ENCODE results near the gene DIS3L2.

The DIS3L2 gene

DNA sequence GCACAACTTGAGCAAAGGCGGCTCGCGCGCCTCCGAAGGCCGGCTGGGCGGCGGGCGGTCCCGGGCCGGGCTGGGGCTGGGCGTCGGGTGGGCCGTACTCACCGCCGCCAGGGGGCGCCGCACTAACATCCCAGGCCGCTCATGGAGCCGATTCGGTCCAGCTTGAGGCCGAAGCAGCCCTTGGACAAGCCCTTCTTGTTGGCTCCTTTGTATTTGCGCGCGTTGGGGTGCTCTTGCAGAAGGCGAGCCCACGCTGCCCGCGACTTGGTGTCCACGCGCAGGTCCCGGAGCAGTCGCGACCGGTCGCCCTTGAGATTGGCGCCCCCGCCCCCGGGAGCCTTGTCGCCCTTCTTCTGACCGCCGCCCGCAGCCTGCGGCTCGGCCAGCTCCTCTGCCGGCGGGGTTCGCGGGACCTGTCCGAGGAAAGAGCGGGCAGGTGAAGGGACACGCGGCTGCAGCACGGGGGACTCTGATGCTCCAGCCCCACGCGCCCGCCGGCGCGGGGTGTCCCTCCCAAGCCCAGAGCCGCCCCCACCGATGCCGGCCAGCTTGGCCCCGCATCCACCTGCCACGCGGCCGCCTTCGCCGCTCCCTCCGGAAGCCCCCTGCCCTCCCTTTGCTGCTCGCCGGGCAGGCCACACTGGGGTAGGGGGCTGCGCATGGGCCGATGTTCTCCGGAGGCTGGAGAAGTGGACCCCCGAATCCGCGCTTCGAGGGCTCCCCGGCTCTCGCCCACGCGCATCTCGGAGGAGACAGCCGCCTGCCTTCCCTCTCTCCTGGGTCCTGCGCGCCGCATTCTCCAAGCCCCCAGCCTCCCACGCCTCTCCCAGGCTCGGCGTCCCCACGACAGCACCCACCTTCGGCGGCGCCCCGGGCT, 36.0 kb upstream of the DIS3L2 start:
- Histone ChIP-seq H3K9me3 (ENCODE audit: control insufficient read depth, insufficient read depth, low read length) (no peaks in the 10 kb centered on the region), H3K9ac (ENCODE audit: low read depth, low read length) (peak overlapping the region; percentile 63; the same call in 1 of the 2 replicates), H3K4me1 (ENCODE audit: insufficient read depth, low read length) (no peaks in the 10 kb centered on the region), H3K36me3 (ENCODE audit: insufficient read depth, low read length) (no peaks in the 10 kb centered on the region)

DNA sequence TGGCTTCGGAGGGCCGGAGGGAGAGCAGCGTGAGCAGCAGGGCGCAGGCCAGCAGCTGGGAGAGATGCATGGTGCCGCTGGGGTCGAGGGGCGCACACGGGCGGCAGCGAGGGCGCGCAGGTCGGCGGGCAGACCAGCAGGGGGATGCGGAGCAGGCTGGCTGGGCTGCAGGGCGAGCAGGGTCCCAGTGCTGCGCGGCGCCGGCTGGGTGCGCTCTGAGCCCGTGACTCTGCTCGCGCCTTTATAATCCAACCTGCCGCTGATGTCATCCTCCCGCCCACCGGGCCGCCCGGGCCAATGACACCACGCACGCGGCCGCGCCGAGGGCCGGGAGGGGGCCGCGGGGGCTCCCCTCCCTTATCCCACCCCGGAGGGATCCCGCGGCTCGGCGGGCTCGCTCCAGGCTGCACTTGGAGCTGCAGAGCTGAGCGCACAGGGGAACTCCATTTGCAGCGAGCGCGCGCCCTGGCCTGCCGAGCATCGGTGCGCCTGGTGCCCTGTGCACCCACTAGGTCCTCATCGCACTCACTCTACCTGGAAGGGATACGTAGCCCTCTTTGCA, 35.3 kb upstream of the DIS3L2 start, which contains the start of gene NPPC:
NPPC (minus strand) TSS at position 217 of the 562 bp plus-strand sequence; CDS start at position 70, 147 bp downstream.
- Histone ChIP-seq H3K36me3 (ENCODE audit: insufficient read depth, low read length) (no peaks in the 10 kb centered on the region), H3K9ac (ENCODE audit: low read depth, low read length) (peak within 1 kb of the TSS; percentile 63; the same call in 1 of the 2 replicates), H3K4me1 (ENCODE audit: insufficient read depth, low read length) (no peaks in the 10 kb centered on the region), H3K9me3 (ENCODE audit: control insufficient read depth, insufficient read depth, low read length) (no peaks in the 10 kb centered on the region)

DNA sequence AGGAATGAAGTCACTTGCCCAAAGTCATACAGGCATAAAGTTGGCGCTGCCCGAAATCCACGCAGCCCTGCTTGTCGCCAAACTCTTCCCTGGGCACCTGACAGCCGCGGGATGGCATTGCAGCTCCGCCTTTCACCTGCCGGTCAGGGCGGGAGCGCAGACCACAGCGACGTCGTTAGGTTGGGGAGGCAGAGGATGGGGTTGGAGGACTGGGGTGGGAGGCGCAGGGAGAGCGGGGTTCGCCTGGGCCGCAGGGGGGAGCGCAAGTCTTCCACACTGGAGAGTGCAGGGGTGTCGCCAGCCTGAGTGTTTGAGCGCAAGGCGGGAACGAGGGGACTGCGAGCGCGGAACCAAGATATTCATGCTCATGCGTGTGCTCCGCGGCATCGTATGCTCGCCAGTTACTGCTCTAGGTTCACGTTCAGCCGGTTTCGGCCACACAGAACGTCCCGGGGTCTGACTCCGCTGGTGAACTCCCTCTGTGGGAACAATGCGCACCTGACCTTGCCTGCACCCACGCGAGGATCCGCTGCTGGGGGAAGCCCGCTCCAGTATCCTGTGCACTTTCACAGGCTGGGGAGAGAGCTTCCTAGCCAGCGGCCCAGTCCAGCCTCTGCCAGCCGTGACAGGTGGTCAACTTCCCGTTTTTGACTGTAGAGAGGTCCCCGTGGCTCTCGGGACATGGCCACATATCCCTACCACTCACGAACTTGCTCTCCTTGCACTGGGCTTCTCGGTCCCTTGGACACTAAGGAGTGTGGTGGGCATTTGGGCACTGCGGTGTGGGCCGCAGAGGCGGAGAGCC, 34.5 kb upstream of the DIS3L2 start:
- Histone ChIP-seq H3K36me3 (ENCODE audit: insufficient read depth, low read length) (no peaks in the 10 kb centered on the region), H3K4me1 (ENCODE audit: insufficient read depth, low read length) (no peaks in the 10 kb centered on the region), H3K9ac (ENCODE audit: low read depth, low read length) (peak overlapping the region; percentile 63; the same call in 1 of the 2 replicates), H3K9me3 (ENCODE audit: control insufficient read depth, insufficient read depth, low read length) (no peaks in the 10 kb centered on the region)

DNA sequence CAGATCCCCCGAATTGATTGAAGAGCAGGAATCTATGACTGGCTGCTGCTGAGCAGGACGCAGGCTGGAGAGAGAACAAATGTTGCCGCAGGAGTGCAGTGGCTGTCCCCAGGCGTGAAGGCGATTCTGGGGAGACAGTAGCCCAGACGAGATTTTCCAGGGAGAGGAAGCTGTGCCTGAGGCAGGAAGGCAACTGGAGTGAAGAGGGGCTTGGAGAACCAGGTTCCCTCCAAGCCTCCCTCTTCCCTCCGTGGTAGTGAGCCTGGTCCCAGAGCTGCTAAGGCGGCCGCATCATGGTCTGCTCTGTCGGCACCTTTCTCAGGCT, 34.0 kb upstream of the DIS3L2 start:
- Histone ChIP-seq H3K36me3 (ENCODE audit: insufficient read depth, low read length) (no peaks in the 10 kb centered on the region), H3K9me3 (ENCODE audit: control insufficient read depth, insufficient read depth, low read length) (no peaks in the 10 kb centered on the region), H3K4me1 (ENCODE audit: insufficient read depth, low read length) (no peaks in the 10 kb centered on the region)

DNA sequence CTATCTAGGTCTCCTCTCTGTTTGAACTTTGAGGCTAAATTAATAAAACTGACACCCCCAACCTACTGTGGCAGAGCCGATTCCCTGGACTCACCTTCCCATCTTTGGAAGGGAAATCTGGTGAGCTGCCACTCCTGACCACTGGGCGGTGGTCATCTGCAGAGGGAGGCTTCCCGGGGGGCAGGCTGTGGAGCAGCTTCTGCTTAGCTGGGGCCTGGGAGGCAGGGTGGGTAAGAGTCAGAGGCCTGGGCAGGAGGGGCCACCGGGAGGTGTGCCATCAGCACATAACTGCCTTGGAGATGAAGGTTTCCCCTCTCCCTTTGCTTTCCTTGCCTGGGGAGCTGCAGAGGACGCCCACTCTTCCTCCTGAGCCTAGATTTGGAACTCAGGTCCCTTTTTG, 33.0 kb upstream of the DIS3L2 start:
- Histone ChIP-seq H3K36me3 (ENCODE audit: insufficient read depth, low read length) (no peaks in the 10 kb centered on the region), H3K9ac (ENCODE audit: low read depth, low read length) (no peak overlapping the region)

More for the DNA sequence above, 34.0 kb upstream of the DIS3L2 start:
- no peak overlapping the region; the same call in 1 of the 2 replicates for H3K9ac ChIP-seq (ENCODE audit: low read depth, low read length)

DNA sequence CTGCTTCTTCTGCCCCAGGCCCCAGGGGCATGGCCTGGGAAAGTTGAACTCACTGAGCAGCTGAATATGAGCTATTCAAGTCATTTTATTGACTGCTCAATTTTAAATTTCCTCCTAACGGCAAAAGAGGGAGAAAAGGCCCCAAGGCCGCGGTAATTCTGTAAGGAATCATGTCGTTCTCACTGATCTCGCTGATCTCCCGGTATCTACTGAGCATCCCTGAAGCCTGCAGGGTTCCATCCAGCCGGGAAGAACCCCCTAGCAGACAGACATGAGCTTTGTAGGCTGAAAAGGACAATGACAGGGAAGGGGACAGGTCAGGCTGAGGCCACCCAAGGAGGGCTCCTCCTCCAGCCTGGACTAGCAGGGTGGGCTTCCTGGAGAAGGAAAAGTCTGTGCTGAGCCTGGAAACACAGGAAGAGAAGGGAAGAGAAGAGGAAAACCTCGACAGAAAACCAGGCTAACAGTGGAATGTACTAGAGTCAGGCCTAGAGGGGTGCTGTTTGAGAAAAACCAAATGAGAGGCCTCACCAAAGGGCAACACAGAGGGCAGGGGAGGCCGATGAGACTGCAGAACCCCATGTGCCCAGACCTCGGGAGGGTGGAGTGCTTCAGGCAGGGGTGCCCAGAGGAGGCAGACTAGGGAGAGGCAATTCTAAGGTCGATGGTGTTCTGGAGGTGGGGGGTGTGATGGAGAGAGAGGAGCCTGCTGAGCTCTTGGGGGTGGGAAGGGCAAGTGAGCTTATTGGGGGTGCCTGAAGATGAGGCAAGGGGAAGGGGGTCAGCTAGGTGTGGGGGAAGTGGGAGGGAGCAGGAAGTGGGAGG, 32.4 kb upstream of the DIS3L2 start:
- Histone ChIP-seq H3K36me3 (ENCODE audit: insufficient read depth, low read length) (no peaks in the 10 kb centered on the region), H3K9me3 (ENCODE audit: control insufficient read depth, insufficient read depth, low read length) (no peaks in the 10 kb centered on the region), H3K9ac (ENCODE audit: low read depth, low read length) (no peak overlapping the region), H3K4me1 (ENCODE audit: insufficient read depth, low read length) (no peaks in the 10 kb centered on the region)

More for the DNA sequence above, 33.0 kb upstream of the DIS3L2 start:
- Histone ChIP-seq H3K4me1 (ENCODE audit: insufficient read depth, low read length) (no peaks in the 10 kb centered on the region), H3K9me3 (ENCODE audit: control insufficient read depth, insufficient read depth, low read length) (no peaks in the 10 kb centered on the region)

DNA sequence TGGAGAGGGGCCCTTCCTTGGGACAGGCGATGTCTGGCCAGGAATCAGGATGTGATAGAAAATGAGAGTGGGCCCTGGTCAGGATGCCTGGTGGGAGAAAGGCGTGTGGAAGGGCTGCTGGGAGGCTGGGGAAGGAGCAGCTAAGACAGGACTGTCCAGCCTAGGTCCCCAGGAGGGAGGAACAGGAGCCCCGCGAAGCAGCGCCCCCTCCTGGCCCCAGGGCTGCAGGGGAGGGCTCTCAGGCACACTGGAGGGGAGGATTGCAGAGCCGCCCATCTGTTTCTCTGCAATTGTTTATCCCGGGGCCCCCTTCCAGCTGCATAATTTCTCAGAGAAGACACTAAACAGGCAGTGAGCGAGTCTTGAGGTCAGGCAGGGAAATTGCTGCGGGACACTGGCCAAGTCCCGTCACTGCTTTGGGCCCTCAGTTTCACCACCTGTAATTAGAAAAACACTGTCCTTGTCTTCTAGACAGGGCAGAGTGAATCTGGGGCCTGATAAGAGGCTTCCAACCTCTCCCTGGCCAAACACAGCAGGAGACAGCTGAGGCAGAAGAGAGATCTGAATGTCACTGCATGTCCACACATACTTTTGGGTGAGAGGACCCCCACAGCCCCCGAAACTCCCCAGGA, 31.4 kb upstream of the DIS3L2 start:
- Histone ChIP-seq H3K9ac (ENCODE audit: low read depth, low read length) (no peak overlapping the region), H3K36me3 (ENCODE audit: insufficient read depth, low read length) (no peaks in the 10 kb centered on the region), H3K9me3 (ENCODE audit: control insufficient read depth, insufficient read depth, low read length) (no peaks in the 10 kb centered on the region), H3K4me1 (ENCODE audit: insufficient read depth, low read length) (no peaks in the 10 kb centered on the region)

DNA sequence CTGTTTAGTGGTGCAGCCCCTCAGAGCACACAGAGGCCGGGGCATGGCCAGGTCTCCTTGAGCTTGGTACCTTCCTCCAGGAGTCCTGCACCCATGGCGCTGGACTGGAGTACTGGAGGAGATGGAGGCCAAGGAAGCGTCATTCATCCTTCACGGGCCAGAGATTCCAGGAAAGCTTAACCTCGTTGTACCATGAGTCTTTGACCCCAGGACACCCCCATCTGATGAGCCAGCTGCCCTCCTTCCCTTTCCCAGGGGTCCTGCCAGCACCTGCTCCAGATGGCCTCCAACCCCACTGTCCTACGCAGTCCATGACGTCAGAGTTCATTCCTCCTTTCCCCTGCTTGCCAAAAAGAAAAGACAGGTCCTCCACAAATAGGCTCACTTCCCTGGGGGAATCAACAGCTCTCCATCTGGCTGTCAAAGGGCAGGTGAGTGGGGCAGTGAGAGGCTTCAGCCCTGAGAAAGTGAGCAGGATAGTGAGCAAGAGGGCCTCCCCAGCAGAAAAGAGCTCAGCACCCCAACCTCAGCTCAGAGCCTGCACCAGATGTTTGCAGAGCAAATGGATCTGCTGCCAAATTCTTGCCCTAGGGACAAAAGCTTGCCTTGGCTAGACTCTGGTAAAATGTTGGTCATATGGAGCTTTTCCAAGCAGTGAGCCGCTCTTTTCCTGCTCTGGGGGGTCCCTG, 30.8 kb upstream of the DIS3L2 start:
- H3K9ac ChIP-seq (ENCODE audit: low read depth, low read length), result no peak overlapping the region
- H3K9me3 ChIP-seq (ENCODE audit: control insufficient read depth, insufficient read depth, low read length), result no peaks in the 10 kb centered on the region
- no peaks in the 10 kb centered on the region for H3K4me1 ChIP-seq (ENCODE audit: insufficient read depth, low read length)
- H3K36me3 ChIP-seq (ENCODE audit: insufficient read depth, low read length), result no peaks in the 10 kb centered on the region

DNA sequence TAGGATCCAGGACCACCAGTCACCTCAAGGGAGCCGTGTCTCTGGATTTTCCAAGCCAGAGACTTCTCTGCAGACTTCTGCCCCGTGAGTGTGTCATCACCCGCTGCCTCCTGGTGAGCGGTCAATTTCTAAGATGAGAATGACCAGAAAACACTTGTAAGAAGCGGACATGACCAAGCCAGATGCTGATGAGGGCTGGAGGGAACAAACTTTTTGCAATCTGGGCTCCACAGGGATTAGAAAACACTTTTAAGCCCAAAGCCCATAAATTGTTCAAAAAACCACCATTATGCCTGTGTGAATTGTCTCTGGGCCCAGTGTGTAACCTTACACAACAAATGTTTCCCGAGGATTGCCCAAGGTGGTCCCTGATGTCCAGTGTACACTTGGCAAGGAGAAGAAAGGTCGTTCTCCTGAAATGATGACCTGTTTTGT, 30.0 kb upstream of the DIS3L2 start:
- H3K36me3 ChIP-seq (ENCODE audit: insufficient read depth, low read length), result no peaks in the 10 kb centered on the region
- no peaks in the 10 kb centered on the region for H3K4me1 ChIP-seq (ENCODE audit: insufficient read depth, low read length)

DNA sequence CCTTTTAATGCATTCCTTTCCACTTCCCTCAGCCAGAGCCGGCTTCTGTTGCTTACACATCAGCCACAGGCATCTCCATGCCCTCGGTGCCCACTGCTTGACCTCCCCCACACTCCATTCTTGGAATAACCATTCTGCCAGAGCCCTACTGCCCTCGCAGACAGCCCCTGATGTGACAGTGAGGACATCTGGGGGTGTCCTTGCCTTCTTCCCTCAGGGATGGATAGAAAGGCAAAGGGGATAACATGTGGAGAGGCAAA, 28.9 kb upstream of the DIS3L2 start:
- Histone ChIP-seq H3K36me3 (ENCODE audit: insufficient read depth, low read length) (no peaks in the 10 kb centered on the region), H3K4me1 (ENCODE audit: insufficient read depth, low read length) (no peaks in the 10 kb centered on the region), H3K9ac (ENCODE audit: low read depth, low read length) (no peak overlapping the region), H3K9me3 (ENCODE audit: control insufficient read depth, insufficient read depth, low read length) (no peaks in the 10 kb centered on the region)

More for the DNA sequence above, 30.0 kb upstream of the DIS3L2 start:
- Histone ChIP-seq H3K9ac (ENCODE audit: low read depth, low read length) (no peak overlapping the region), H3K9me3 (ENCODE audit: control insufficient read depth, insufficient read depth, low read length) (no peaks in the 10 kb centered on the region)

DNA sequence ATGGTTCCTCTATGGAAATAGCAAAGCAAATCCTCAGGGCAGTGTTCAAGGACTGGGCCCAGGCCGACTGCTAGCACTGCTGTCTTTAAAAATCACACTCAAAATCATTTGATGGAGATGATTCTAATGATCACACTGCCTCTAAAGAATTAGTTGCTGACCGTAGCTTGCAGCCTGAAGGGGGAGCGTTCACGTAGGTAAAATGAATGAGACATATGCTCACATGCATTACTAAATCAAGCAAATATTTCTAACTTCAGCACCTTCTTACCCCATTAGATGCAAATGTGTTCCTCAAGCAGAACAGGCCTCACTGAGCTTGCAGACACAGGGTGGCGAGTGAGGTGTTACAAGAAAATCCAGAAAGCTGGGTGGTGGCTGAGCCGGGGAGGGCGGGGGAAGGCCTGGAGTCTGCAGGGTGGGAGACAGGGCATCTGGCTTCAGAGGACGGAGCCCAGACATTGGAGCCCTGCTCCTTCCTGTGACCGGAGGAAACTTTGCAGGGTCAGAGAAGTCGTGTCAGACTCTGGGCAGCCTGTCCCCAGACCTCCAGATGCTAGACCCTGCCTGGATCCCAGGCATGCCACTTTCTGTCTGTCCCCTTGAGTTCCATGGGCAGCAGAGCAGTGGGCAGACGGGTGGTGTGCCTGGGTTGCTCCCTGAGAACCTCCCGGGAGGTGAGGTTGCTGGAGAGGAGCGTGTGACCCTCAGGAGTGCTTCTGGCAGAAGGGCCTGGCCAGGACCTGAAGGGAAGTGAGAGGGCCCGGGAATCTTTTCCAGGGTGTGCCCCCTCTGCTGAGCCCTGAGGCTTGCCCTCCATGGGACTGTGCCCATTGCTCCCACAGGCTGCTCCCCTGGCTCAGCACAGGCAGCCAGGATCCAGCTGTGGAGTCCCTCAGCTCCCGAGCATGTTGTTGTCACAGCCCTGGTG, 28.3 kb upstream of the DIS3L2 start:
- Histone ChIP-seq H3K36me3 (ENCODE audit: insufficient read depth, low read length) (no peaks in the 10 kb centered on the region), H3K4me1 (ENCODE audit: insufficient read depth, low read length) (no peaks in the 10 kb centered on the region)

DNA sequence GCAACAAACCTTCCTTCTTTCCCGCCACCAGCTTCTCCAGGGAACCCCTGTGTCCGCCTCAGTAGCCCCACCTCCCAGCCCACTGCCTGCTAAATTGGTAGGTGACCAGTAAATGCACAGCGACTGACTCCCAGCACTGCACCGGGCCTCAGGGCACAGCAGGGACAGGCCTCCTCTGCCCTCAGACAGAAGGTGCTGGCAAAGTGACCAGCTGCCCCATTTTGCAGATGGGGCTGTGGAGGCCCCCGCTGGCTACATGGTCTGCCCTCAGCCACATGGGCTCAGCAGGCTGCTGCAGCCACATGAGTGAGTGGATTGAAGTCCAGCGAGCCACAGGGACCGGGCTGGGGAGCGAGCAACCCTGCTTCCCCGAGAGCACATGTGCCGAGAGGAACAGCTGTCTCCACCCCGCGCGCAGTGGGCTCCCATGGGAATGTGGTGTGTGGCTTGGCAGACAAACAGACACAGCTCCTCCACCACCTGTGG, 27.6 kb upstream of the DIS3L2 start:
- Histone ChIP-seq H3K4me1 (ENCODE audit: insufficient read depth, low read length) (no peaks in the 10 kb centered on the region), H3K9ac (ENCODE audit: low read depth, low read length) (no peak overlapping the region), H3K9me3 (ENCODE audit: control insufficient read depth, insufficient read depth, low read length) (no peaks in the 10 kb centered on the region), H3K36me3 (ENCODE audit: insufficient read depth, low read length) (no peaks in the 10 kb centered on the region)

More for the DNA sequence above, 28.3 kb upstream of the DIS3L2 start:
- no peak overlapping the region for H3K9ac ChIP-seq (ENCODE audit: low read depth, low read length)
- H3K9me3 ChIP-seq (ENCODE audit: control insufficient read depth, insufficient read depth, low read length), result no peaks in the 10 kb centered on the region

Measured in ES-I3 (cell line).